GM10266 (cell line): Measurements from ENCODE around the gene ATP1A3.

Experiments
- DNase-seq: peaks from one replicate; pipeline ENCODE4 v3.0.0; 2012; ENCODE audit errors: extremely low spot score
- TF ChIP-seq, protein P1 (sequence below): IDR thresholded peaks from 2 replicates; pipeline ENCODE4 v1.5.1; 2012; ENCODE audit warnings: mild to moderate bottlenecking, low read depth; ENCODE audit not compliant: control insufficient read depth, insufficient read depth; ENCODE audit errors: missing control alignments

ATP1A3 gene

DNA sequence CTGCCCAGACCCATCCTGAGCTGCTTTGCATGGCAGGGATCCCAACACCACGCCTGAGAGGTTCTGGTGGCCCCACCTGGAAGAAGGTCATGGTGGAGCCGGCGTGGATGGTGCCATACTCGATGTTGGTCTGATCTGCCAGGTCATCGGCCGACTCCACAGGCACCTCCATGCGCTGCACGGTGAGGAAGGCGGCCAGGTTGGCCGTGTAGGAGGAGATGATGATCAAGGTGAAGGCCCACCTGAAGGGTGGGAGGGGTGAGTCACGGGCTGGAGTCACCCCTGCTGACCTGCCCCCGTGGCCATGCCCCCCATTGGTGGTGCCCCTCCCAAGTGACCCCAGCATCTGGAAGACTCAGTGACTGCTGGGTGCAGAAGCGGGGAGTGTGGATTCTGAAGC lies 12.5 kb upstream of the ATP1A3 start:
- no peak for DNase-seq

DNA sequence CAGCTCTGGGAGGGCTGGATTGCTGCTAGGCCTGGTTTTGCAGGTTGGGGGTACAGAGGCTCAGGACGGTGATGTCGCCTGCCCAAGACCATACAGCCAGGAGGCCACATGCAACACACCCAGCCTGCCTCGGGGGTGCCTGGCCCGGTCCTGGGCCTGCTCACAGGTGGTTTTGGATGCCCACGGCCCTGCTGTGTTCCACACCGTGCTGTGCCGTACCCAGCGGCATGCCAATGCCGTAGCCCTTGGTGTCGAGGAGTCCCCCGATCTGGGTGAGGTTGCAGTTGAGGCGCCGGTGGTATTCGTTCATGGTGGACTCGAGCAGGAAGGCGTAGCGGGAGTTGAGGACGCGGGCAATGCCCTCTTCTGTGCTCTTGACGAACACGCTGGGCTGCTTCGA lies 11.5 kb upstream of the ATP1A3 start:
- TF ChIP-seq, protein P1, sequence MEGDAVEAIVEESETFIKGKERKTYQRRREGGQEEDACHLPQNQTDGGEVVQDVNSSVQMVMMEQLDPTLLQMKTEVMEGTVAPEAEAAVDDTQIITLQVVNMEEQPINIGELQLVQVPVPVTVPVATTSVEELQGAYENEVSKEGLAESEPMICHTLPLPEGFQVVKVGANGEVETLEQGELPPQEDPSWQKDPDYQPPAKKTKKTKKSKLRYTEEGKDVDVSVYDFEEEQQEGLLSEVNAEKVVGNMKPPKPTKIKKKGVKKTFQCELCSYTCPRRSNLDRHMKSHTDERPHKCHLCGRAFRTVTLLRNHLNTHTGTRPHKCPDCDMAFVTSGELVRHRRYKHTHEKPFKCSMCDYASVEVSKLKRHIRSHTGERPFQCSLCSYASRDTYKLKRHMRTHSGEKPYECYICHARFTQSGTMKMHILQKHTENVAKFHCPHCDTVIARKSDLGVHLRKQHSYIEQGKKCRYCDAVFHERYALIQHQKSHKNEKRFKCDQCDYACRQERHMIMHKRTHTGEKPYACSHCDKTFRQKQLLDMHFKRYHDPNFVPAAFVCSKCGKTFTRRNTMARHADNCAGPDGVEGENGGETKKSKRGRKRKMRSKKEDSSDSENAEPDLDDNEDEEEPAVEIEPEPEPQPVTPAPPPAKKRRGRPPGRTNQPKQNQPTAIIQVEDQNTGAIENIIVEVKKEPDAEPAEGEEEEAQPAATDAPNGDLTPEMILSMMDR = no peak
- no peak for DNase-seq

More for the DNA sequence above, 12.5 kb upstream of the ATP1A3 start:
- TF ChIP-seq, protein P1 = no peak

DNA sequence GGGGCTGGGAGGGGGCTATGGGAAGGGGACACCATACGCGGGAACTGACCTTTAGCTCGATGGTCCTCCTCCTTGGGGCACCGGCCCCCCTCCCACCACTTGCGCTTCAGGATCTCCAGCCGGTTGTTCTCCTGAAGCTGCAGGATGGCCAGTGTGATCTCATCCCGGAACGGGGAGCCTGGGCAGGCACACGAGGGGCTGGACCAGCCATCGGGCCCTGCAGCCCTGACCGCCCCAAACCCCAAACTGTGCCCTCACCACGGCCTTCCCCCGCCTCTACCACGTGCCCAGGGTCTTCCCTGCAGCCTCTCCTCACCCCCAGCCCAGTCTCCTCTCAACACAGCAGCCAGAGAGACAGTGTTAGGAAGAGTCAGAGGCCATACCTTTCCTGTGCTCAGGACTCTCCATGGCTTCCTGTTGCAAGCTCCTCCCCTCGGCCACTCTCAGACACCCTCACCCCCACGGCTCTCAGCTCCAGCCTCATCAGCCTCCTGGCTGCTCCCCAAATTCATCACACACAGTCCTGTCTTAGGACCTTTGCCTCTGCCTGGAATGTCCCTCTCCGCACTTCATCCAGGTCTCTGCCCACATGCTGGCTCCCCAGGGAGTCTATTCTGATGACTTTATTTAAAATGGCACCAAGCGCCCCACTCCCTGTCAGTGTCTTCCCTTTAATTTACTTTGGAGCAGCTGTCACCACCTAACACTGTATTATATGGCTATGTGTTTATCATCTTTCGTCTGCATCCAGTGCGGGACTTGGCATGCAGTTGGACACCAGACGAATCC lies 9.7 kb upstream of the ATP1A3 start:
- TF ChIP-seq, protein P1 = no peak

DNA sequence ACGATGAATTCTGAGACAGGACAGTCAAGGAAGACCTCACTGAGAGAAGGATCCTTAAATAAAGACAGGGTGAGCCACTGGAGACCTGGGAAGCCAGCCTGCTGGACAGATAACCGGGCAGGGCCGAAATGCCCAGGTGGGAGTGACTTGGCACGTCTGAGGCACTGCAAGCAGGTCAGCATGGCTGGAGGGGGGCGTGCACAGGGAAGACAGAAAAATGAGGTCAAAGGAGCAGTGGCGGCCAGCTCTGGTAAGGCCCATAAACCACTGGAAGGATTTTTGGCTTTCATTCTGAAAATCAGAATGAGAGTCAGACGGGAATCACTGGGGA lies 5.8 kb upstream of the ATP1A3 start:
- no peak for DNase-seq
- TF ChIP-seq, protein P1 = no peak

More for the DNA sequence above, 9.7 kb upstream of the ATP1A3 start:
- DNase-seq = no peak

DNA sequence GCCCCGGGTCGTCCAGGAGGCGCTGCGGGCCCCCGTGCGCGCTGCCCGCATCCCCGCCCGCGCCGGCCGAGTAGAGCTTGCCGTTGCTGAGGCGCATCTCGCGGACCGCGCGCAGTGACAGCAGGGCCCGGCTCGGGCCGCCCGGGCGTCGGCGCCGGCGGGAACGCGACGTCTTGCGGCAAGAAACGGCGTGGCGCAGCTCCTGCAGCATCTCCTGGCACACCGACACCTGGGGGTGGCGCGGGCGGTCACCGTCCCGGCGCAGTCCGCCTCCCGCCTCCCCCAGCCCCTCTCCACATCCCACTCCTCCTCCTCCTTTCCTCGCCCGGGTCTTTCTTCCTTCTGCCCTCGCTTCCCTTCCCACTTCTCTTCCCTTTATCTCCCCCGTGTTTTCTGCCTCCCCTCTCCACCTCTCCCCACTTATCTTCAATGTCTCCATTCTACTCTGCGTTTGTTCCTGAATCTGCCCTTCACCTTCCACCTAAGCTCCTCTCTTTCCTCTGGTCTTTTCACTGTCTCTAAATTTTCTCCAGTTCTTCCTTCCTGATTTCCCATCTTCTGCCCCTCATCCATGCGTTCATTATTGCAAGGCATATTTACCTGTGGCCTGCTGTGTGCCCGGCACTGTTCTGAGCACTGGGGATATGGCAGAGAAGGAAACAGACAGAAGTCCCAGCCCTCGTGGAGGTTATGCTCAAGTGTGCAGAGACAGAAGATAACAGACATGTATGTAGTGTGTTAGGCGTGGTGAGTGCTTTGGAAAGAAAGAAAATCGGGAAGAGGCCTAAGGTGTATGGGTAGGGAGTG lies 5.2 kb upstream of the ATP1A3 start:
- TF ChIP-seq, protein P1 = no peak

DNA sequence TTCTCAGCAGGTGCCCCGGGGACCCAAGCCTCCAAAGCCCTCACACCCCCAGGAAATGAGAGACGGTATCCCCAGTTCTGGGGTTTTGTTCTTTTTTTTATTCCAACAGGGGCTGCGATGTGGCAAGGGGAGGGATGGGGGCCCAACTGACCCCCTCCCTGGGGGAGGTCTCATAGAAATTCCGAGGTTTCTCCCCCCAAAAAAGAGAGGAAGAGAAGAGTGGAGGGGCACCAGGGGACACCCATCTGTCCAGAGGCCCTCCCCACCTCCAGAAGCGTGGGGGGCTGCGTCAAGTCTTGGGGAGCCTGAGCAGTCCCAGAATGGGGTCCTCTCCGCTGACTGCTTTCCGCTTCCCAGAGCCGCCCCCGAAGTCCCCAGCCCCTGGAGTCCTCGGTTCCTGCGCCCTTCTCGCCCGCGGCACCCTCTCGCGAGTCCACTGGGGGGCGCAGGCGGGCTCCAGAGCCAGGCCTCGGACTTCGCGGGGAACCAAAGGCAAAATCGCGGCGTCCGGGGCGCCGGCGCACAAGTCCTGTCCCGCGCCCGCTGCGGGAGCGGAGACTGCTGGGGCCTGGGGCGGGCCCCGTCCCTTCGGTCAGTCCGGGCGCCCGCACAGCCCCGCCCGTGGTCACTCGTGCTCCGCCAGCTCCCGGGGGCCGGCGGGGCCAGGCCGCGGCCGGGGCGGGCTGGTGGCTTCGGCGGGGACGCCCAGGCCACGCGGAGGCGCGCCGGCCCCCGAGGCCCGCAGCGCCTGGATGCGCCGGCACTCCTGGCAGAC lies 4.4 kb upstream of the ATP1A3 start:
- DNase-seq = peak; percentile 79

More for the DNA sequence above, 5.2 kb upstream of the ATP1A3 start:
- no peak for DNase-seq

More for the DNA sequence above, 4.4 kb upstream of the ATP1A3 start:
- TF ChIP-seq, protein P1 = peak; percentile 55
